ENCODE data around the gene B4GALNT4. TPM values are rescaled to one million over a fixed set of nuclear protein-coding genes. Genes with fewer than 3 reads are reported as not detected.
"Not testable (repeated sequence)": the region's sequence is repeated elsewhere in the genome, so short reads cannot be mapped to it uniquely, and the experiment has no call there.

B4GALNT4 gene
- total RNA-seq, 2 experiments from 2014 or later, result 0.32 TPM; not detected in 1

- ATAC-seq, result no peak
- H3K9me3 Mint-ChIP-seq (ENCODE audit: low read depth), result no peaks in the 10 kb centered on the region
- peaks cover 12% of the 10 kb centered on the region for H3K4me1 Mint-ChIP-seq
- DNase-seq, result no peak
- no peak overlapping the region for H3K27ac Mint-ChIP-seq
- H3K27me3 Mint-ChIP-seq, result peaks cover 19% of the 10 kb centered on the region
- H3K4me3 Mint-ChIP-seq, result no peak overlapping the region
- CTCF ChIA-PET, result interaction anchor here (1.0 to 2.1 kb wide), 4 partner anchors 11 to 90 kb away, joined by 3 to 9 read pairs (median 5); no protein-coding TSS in a partner anchor
- H3K36me3 Mint-ChIP-seq, result peaks cover 2% of the 10 kb centered on the region
Observed at GRCh38 chr11:340539-341512, 28.5 kb upstream of the B4GALNT4 start.

GRCh38 chr11:342328-342727, 27.0 kb upstream of the B4GALNT4 start:
- DNase-seq (no peak), ATAC-seq (no peak)
- Mint-ChIP-seq H3K9me3 (ENCODE audit: low read depth) (no peaks in the 10 kb centered on the region), H3K4me1 (peaks cover 12% of the 10 kb centered on the region), H3K4me3 (no peak overlapping the region), H3K36me3 (peaks cover 2% of the 10 kb centered on the region), H3K27me3 (peaks cover 21% of the 10 kb centered on the region), H3K27ac (no peak overlapping the region)
- CTCF ChIA-PET, result interaction anchor here (1.4 kb wide), 1 partner anchor 41 kb away, joined by 3 read pairs; no protein-coding TSS in a partner anchor

- no peak for ATAC-seq
- peaks cover 2% of the 10 kb centered on the region for H3K36me3 Mint-ChIP-seq
- CTCF ChIA-PET, result interaction anchor here (1.1 to 1.3 kb wide), 3 partner anchors 9 to 17 kb away, joined by 3 read pairs; no protein-coding TSS in a partner anchor
- H3K9me3 Mint-ChIP-seq (ENCODE audit: low read depth), result no peaks in the 10 kb centered on the region
- H3K27me3 Mint-ChIP-seq, result peaks cover 21% of the 10 kb centered on the region
- peaks cover 12% of the 10 kb centered on the region for H3K4me1 Mint-ChIP-seq
- no peak for DNase-seq
- no peak overlapping the region for H3K4me3 Mint-ChIP-seq
- no peak overlapping the region for H3K27ac Mint-ChIP-seq
Observed at GRCh38 chr11:344836-345578, 24.3 kb upstream of the B4GALNT4 start.

- H3K27me3 Mint-ChIP-seq, result peaks cover 12% of the 10 kb centered on the region
- H3K4me3 Mint-ChIP-seq, result no peak overlapping the region
- peaks cover 1% of the 10 kb centered on the region for H3K36me3 Mint-ChIP-seq
- H3K27ac Mint-ChIP-seq, result no peak overlapping the region
- peaks cover 16% of the 10 kb centered on the region for H3K4me1 Mint-ChIP-seq
- CTCF ChIA-PET, result interaction anchor here (0.9 to 1.4 kb wide), 3 partner anchors 9 to 96 kb away, joined by 3 to 4 read pairs (median 4); no protein-coding TSS in a partner anchor
- DNase-seq (no peak), ATAC-seq (no peak)
- no peaks in the 10 kb centered on the region for H3K9me3 Mint-ChIP-seq (ENCODE audit: low read depth)
Observed at GRCh38 chr11:346529-346928, 22.8 kb upstream of the B4GALNT4 start.

GRCh38 chr11:349270-349954, 19.9 kb upstream of the B4GALNT4 start:
- peaks cover 27% of the 10 kb centered on the region for H3K4me1 Mint-ChIP-seq
- CTCF ChIA-PET, result interaction anchor here (0.7 to 1.9 kb wide), 8 partner anchors 10 to 169 kb away, joined by 3 to 6 read pairs (median 3); no protein-coding TSS in a partner anchor
- not testable (repeated sequence) for H3K4me3 Mint-ChIP-seq; H3K27ac Mint-ChIP-seq; DNase-seq; H3K36me3 Mint-ChIP-seq; H3K9me3 Mint-ChIP-seq (ENCODE audit: low read depth); ATAC-seq
- H3K27me3 Mint-ChIP-seq, result peaks cover 23% of the 10 kb centered on the region

GRCh38 chr11:350033-350722, 19.1 kb upstream of the B4GALNT4 start:
- H3K36me3 Mint-ChIP-seq; H3K4me3 Mint-ChIP-seq; DNase-seq; H3K9me3 Mint-ChIP-seq (ENCODE audit: low read depth): not testable (repeated sequence)
- ATAC-seq, result peak; percentile 11
- Mint-ChIP-seq H3K27me3 (peaks cover 24% of the 10 kb centered on the region), H3K27ac (peak overlapping the region; percentile 68), H3K4me1 (peaks cover 28% of the 10 kb centered on the region)
- CTCF ChIA-PET, result interaction anchor here (1.2 kb wide), 1 partner anchor 168 kb away, joined by 3 read pairs; no protein-coding TSS in a partner anchor

GRCh38 chr11:350723-351255, 18.5 kb upstream of the B4GALNT4 start:
- CTCF ChIA-PET, result no interaction called here
- DNase-seq (no peak), ATAC-seq (peak; percentile 31)
- H3K27ac Mint-ChIP-seq, result peak overlapping the region; percentile 68
- no peaks in the 10 kb centered on the region for H3K36me3 Mint-ChIP-seq
- H3K4me1 Mint-ChIP-seq, result peaks cover 32% of the 10 kb centered on the region
- H3K27me3 Mint-ChIP-seq, result peaks cover 25% of the 10 kb centered on the region
- H3K9me3 Mint-ChIP-seq (ENCODE audit: low read depth), result no peaks in the 10 kb centered on the region
- no peak overlapping the region for H3K4me3 Mint-ChIP-seq

GRCh38 chr11:351411-351810, 17.9 kb upstream of the B4GALNT4 start:
- H3K4me3 Mint-ChIP-seq, result no peak overlapping the region
- DNase-seq, result no peak
- peaks cover 32% of the 10 kb centered on the region for H3K4me1 Mint-ChIP-seq
- no peaks in the 10 kb centered on the region for H3K36me3 Mint-ChIP-seq
- no peak overlapping the region for H3K27ac Mint-ChIP-seq
- no peak for ATAC-seq
- CTCF ChIA-PET, result no interaction called here
- peaks cover 22% of the 10 kb centered on the region for H3K27me3 Mint-ChIP-seq
- H3K9me3 Mint-ChIP-seq (ENCODE audit: low read depth), result no peaks in the 10 kb centered on the region

GRCh38 chr11:352456-353031, 16.8 kb upstream of the B4GALNT4 start:
- no peak for ATAC-seq
- Mint-ChIP-seq H3K36me3 (no peaks in the 10 kb centered on the region), H3K27ac (no peak overlapping the region), H3K4me3 (no peak overlapping the region), H3K27me3 (peaks cover 21% of the 10 kb centered on the region), H3K9me3 (ENCODE audit: low read depth) (no peaks in the 10 kb centered on the region), H3K4me1 (peaks cover 32% of the 10 kb centered on the region)
- DNase-seq, result no peak
- CTCF ChIA-PET, result interaction anchor here (0.6 kb wide), 1 partner anchor 25 kb away, joined by 3 read pairs; no protein-coding TSS in a partner anchor

GRCh38 chr11:353179-353873, 16.0 kb upstream of the B4GALNT4 start:
- H3K36me3 Mint-ChIP-seq, result no peaks in the 10 kb centered on the region
- no peak overlapping the region for H3K27ac Mint-ChIP-seq
- peaks cover 32% of the 10 kb centered on the region for H3K4me1 Mint-ChIP-seq
- peaks cover 21% of the 10 kb centered on the region for H3K27me3 Mint-ChIP-seq
- ATAC-seq (no peak), DNase-seq (no peak)
- no peak overlapping the region for H3K4me3 Mint-ChIP-seq
- no peaks in the 10 kb centered on the region for H3K9me3 Mint-ChIP-seq (ENCODE audit: low read depth)
- CTCF ChIA-PET, result interaction anchor here (3.5 kb wide), 1 partner anchor 37 kb away, joined by 17 read pairs; no protein-coding TSS in a partner anchor

- CTCF ChIA-PET, result interaction anchor here (0.7 to 3.5 kb wide), 12 partner anchors 9 to 382 kb away, joined by 3 to 17 read pairs (median 4); no protein-coding TSS in a partner anchor
- Mint-ChIP-seq H3K27me3 (peaks cover 30% of the 10 kb centered on the region), H3K9me3 (ENCODE audit: low read depth) (no peaks in the 10 kb centered on the region), H3K27ac (peak overlapping the region; percentile 65), H3K4me3 (peak overlapping the region; percentile 64), H3K36me3 (no peaks in the 10 kb centered on the region), H3K4me1 (peaks cover 36% of the 10 kb centered on the region)
- ATAC-seq (peak; percentile 70), DNase-seq (peak; percentile 88)
Observed at GRCh38 chr11:355581-356458, 13.5 kb upstream of the B4GALNT4 start.
